UCSD-AML1 (cell line): ENCODE results near the gene CXCL11.
"Not testable (repeated sequence)": the region's sequence is repeated elsewhere in the genome, so short reads cannot be mapped to it uniquely, and the experiment has no call there.

ENCODE experiments used
- DNase-seq: peaks from one replicate; lab custom pipeline; 2025; ENCODE audit not compliant: unreplicated experiment; lab: John Stamatoyannopoulos, UW

The CXCL11 gene

GRCh38 chr4:76002176-76002575 is 33.7 kb downstream of the CXCL11 start:
- no peak for DNase-seq

- no peak for DNase-seq
Observed at GRCh38 chr4:76001700-76002099, 34.2 kb downstream of the CXCL11 start.

DNA sequence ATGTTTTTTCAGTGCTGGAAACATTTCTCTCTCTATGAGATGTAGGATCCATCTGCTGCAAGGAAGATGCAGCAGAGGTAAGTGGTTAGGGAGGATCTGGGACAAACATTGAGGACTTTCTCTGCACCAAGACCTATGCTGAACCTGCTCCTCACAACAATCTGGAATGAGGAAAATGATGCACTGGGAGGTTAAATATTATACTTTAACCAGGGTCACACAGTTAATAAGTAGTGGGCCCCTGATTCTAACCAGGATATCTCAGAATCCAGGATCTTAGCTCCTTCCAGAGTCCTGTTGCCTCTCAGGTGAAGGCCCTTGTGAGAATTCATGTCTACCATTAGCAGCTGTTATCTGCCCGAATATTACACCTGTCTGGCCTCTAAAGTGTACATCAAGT is 35.6 kb downstream of the CXCL11 start:
- no peak for DNase-seq

DNA sequence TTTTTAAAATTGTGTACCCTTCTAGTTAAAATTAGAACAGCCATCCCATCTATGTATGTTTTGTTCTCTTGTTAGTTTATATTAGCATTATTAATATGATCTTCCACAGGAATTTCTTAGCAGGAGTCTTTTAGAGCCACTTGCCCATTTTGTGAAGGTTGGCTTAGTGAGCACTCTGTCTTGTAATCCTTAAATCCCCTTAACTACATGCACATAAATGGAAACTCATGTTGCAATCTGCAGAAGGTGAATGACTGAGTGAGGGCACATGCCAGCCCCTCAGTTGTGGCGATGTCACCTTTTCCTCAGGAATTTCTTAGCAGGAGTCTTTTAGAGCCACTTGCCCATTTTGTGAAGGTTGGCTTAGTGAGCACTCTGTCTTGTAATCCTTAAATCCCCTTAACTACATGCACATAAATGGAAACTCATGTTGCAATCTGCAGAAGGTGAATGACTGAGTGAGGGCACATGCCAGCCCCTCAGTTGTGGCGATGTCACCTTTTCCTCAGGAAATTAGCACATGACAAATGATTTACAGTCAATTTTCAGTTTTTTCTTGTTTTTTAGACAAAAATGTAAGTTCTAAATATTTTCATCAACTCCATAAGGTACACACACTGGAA is 37.2 kb downstream of the CXCL11 start:
- not testable (repeated sequence) for DNase-seq

- no peak for DNase-seq
Observed at GRCh38 chr4:75997946-75998345, 37.9 kb downstream of the CXCL11 start.

- no peak for DNase-seq
Observed at GRCh38 chr4:75997081-75997480, 38.8 kb downstream of the CXCL11 start.

DNA sequence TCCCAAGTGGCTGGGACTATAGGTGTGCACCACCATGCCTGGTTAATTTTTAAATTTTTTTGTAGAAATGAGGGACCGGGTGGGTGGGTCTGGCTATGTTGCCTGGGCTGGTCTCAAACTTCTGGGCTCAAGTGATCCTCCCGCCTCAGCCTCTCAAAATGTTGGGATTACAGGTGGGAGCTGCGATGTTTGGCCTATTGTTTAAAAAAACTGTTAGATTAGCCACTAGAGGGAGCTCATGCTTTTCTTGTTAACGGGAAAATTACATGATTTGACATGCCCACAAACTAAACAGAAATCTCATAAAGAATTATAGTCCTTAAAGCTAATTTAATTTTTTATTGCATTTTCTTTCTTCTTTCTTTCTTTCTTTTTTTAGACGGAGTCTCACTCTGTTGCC is 40.1 kb downstream of the CXCL11 start:
- DNase-seq: peak; percentile 8

GRCh38 chr4:75992462-75992861 is 43.4 kb downstream of the CXCL11 start:
- no peak for DNase-seq

- DNase-seq: no peak
Observed at GRCh38 chr4:75989846-75990528, 45.9 kb downstream of the CXCL11 start.

DNA sequence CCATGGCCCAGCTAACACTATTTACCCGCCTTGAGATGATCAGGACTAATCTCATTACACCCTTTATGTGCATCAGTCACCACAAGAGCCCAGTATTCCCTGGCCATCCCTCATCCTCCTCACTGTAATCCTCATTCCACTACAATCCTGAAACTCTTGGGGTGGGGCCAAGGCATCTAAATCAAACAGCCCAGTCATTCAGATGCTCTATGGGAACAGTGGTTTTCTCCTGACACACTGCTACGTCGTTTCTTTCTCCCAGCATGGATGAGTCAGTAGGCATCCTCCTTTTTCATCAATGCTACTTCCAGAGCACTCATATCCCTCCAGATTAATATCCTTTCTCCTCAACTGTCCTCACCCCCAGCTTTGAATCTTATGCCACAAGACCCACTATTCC is 50.8 kb downstream of the CXCL11 start:
- DNase-seq: no peak
